AG10803 (cell line): Measurements from ENCODE around the gene HSPD1.
"Not testable (repeated sequence)": the region's sequence is repeated elsewhere in the genome, so short reads cannot be mapped to it uniquely, and the experiment has no call there.

Source experiments
- DNase-seq: peaks from one replicate; pipeline ENCODE4 v3.0.0; 2010; ENCODE audit warnings: low read depth
- H3K4me3 ChIP-seq: 2 replicates; pipeline ENCODE4 v1.5.1; 2011; ENCODE audit warnings: mild to moderate bottlenecking, low read length, control low read depth
- TF ChIP-seq, protein P1 (sequence below): conservative IDR thresholded peaks from 2 replicates; pipeline ENCODE4 v1.5.1; 2011; ENCODE audit warnings: mild to moderate bottlenecking, low read length, control low read depth, inconsistent platforms

Gene HSPD1

DNA sequence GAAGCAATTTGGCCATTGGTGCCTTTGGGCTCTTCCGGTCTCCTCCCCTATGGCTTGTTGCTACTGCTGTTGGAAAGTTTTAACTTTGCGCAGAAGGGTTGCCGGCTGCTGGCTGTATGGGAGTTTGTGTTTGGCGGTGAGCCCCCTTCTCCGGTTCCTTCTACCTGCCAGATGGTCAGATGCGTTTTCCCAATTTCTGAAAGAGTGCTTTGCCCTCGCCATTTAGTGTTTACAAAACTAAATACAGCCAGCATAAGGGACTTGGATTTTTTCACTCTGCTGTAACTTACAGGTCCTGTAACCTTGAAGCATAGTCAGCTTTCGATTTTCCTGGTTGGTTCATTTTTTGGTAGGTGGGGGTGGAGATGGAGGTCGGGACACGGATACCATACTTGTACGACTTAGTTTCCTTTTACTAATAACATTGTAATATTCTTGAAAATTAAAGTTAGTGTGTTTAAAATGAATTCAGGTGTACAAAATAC lies 45.7 kb downstream of the HSPD1 start:
- DNase-seq: peak; percentile 94
- TF ChIP-seq, protein P1, sequence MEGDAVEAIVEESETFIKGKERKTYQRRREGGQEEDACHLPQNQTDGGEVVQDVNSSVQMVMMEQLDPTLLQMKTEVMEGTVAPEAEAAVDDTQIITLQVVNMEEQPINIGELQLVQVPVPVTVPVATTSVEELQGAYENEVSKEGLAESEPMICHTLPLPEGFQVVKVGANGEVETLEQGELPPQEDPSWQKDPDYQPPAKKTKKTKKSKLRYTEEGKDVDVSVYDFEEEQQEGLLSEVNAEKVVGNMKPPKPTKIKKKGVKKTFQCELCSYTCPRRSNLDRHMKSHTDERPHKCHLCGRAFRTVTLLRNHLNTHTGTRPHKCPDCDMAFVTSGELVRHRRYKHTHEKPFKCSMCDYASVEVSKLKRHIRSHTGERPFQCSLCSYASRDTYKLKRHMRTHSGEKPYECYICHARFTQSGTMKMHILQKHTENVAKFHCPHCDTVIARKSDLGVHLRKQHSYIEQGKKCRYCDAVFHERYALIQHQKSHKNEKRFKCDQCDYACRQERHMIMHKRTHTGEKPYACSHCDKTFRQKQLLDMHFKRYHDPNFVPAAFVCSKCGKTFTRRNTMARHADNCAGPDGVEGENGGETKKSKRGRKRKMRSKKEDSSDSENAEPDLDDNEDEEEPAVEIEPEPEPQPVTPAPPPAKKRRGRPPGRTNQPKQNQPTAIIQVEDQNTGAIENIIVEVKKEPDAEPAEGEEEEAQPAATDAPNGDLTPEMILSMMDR: no peak
- peak overlapping the region; percentile 98 for H3K4me3 ChIP-seq

DNA sequence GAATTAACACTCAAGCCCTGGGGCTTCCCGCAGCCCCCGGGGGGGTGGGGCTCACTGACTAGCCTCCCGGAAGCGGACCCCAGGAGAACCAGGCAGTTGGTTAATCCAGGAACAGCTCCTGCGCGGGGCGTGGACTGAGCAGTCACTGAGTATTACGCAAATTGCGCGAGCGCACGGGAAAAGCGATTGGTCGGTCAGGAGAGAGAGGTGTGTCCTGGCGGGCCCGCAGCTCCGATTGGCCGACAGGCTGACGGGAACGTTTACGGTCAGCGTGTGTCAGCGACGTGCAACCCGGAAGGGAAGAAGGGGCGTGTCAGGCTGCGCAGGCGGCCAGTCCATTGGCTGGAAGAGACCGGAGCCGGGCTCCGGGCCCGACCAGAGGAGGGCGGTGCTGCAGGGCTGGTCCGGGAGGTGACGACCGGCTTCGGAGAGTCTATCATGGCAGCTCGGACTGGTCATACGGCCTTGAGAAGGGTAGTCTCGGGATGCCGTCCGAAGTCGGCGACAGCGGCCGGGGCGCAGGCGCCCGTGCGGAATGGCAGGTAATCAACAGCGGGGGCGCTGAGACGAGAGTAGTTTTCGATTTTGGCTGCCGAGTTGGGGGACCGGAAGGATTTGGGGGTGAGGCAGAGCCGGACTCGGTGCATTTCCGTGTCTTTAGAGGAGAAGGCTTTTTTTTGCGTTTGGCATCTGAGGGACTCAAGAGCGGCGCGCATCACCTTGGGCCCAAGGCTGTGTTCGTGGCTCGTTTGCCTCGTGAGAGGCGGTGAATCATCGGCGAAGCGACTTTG lies 46.3 kb downstream of the HSPD1 start, which contains the start of gene COQ10B:
COQ10B (plus strand) TSS at position 430 of the 791 bp plus-strand sequence; CDS start at position 439, 9 bp downstream.
- DNase-seq: peak; percentile 100
- TF ChIP-seq, protein P1: peak; percentile 28; the same call in 1 of the 2 replicates
- peak within 1 kb of the TSS; percentile 98 for H3K4me3 ChIP-seq

DNA sequence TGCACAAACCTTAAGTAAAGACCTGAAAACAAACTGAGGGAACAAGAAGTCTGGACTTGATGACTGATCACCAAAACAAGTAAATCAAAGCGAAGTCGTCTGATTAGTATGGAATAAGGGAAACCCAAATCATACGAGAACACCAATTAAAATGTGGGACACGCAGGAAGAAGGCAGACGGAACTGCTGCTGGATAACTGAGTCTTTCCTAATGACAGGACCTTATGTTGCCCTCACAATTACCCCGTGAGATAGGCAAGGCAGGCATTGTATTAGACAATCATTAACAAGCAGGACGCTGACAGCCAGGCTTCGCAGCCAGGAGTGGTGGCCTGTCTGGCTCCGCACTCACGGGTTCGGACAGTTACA lies 46.9 kb downstream of the HSPD1 start:
- TF ChIP-seq, protein P1: no peak
- no peak for DNase-seq
- peak overlapping the region; percentile 87 for H3K4me3 ChIP-seq

DNA sequence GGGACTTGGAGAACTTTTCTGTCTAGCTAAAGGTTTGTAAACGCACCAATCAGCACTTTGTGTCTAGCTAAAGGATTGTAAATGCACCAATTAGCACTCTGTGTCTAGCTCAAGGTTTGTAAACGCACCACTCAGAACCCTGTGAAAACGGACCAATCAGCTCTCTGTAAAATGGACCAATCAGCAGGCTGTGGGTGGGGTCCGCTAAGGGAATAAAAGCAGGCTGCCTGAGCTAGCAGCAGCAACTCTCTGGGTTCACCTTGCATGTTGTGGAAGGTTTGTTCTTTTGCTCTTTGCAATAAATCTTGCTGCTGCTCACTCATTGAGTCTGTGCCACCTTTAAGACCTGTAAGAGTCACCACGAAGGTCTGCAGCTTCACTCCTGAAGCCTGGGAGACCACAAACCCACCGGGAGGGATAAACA lies 48.7 kb downstream of the HSPD1 start:
- DNase-seq, H3K4me3 ChIP-seq: not testable (repeated sequence)

DNA sequence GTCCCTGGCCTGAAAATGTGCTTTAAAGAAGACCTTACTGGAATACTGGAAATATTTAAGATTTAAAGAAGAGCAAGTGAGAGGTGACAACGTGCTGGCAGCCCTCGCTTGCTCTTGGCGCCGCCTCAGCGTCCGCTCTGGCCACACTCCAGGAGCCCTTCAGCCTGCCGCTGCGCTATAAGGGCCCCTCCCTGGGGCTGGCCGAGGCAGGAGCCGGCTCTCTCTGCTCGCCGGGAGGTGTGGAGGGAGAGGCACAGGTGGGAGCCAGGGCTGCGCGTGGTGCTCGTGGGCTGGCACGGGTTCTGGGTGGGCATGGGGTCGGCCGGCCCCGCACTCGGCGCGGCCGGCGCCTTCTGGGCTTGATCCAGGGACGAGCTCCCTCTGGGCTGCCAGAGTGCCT lies 49.2 kb downstream of the HSPD1 start:
- TF ChIP-seq, protein P1: no peak
- no peak overlapping the region for H3K4me3 ChIP-seq
- DNase-seq: no peak

DNA sequence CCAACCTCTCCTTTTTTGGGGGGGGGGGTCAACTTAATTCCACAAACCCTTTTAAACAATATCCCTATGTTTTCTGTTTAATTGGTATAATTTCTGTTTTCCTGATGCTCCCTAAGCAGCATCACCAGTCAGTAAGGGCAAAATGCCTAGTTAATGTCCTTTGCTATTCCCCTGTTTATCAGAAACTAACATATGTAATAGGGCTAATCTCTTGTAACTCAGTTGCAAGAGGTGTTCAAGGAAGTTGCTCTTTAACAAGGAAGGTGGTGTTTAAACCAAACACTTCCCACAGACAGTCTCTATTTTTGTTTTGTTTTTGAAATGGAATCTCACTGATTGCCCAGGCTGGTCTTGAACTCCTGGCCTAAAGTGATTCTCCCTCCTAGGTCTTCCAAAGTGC lies 52.8 kb downstream of the HSPD1 start:
- DNase-seq: no peak
- TF ChIP-seq, protein P1: no peak
- no peak overlapping the region for H3K4me3 ChIP-seq

DNA sequence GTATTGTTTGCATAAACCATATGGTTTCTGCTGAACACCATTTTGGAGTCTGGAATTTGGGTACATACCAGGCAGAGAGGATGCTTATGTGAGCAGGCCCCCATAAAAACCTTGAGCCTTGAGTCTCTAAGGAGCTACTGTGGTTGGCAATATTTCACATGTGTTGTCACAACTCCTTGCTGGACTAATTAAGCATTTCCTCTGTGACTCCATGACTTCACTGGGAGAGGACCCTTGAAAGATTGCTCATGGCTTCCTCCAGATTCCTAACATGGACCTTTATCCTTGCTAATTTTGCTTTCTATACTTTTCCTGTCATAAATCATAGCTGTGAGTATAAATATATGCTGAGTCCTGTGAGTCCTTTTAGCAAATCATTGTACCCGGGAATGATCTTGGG lies 53.9 kb downstream of the HSPD1 start:
- TF ChIP-seq, protein P1: no peak
- no peak overlapping the region for H3K4me3 ChIP-seq
- DNase-seq: peak; percentile 44
